Esophagus muscularis mucosa (tissue), 3 donors: Measurements from ENCODE around the gene INTS3.

ENCODE experiments used
- POLR2A ChIP-seq: fragments of 450-650 bp; IDR thresholded peaks from one replicate; pipeline ENCODE4 v1.6.1; 2017; ENCODE audit warnings: antibody characterized with exemption, moderate library complexity, mild to moderate bottlenecking, low read depth
- POLR2AphosphoS5 ChIP-seq, 2 donors: sonication (generic); formaldehyde crosslinking; IDR thresholded peaks; one replicate each; pipeline ENCODE4 v1.6.1; 2017; ENCODE audit warnings: antibody characterized with exemption in 2 of 2
- TF ChIP-seq, protein P1 (sequence below), 3 experiments: fragments of 200-600 bp in 2 of 3; fragments of 450-650 bp in 1 of 3; sonication (generic) in 2 of 3; IDR thresholded peaks; one replicate each; pipeline ENCODE4 v1.5.1; 2017 to 2019; ENCODE audit warnings: antibody characterized with exemption in 3 of 3, mild to moderate bottlenecking in 2 of 3, moderate library complexity in 1 of 3

- no peak for TF ChIP-seq POLR2A
- TF ChIP-seq, protein P1, sequence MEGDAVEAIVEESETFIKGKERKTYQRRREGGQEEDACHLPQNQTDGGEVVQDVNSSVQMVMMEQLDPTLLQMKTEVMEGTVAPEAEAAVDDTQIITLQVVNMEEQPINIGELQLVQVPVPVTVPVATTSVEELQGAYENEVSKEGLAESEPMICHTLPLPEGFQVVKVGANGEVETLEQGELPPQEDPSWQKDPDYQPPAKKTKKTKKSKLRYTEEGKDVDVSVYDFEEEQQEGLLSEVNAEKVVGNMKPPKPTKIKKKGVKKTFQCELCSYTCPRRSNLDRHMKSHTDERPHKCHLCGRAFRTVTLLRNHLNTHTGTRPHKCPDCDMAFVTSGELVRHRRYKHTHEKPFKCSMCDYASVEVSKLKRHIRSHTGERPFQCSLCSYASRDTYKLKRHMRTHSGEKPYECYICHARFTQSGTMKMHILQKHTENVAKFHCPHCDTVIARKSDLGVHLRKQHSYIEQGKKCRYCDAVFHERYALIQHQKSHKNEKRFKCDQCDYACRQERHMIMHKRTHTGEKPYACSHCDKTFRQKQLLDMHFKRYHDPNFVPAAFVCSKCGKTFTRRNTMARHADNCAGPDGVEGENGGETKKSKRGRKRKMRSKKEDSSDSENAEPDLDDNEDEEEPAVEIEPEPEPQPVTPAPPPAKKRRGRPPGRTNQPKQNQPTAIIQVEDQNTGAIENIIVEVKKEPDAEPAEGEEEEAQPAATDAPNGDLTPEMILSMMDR (IDR thresholded peaks at IDR 0.05): no peak
- TF ChIP-seq POLR2AphosphoS5 (IDR thresholded peaks at IDR 0.05): no peak
Measured at GRCh38 chr1:153799016-153799415, 71.2 kb downstream of the INTS3 start.
